ENCODE results near the gene BUD31. TPM values are rescaled to one million over a fixed set of nuclear protein-coding genes. Genes with fewer than 3 reads are reported as not detected.

BUD31 gene
- total and polyA plus RNA-seq, 2 of the 4 experiments (the other 2 are of a cell fraction), result 72.6 to 97.2 TPM

DNA sequence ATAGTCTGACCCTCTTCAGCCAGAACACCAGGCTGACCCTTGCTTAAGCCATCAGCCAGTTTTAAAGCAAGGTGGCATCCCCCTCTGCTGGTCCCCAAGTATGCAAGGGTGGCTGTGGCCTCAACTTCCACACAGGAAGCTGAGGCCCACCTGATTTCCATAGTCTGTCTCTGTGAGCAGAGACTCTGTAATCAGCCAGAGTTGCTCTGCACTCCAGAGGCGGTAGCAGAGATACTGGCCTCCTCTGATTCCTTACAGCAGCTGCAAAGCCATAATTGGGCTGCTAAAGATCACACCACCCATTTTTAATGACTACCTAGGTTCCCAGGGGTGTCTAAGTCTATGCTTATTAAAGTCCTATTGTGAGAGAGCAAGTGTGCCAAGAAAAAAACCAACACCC lies 2.2 kb upstream of the BUD31 start:
- H3K4me2 ChIP-seq (ENCODE audit: low read depth, low read length), result no peak overlapping the region; the same call in 1 of the 2 replicates
- dilution Hi-C loops (cut with HindIII; ENCODE audit: low sequenced_read_pairs, unreplicated experiment) (no loop called here), in situ Hi-C loops (cut with MboI; ENCODE audit: low sequenced_read_pairs) (no loop called here), intact Hi-C loops (cut with micrococcal nuclease) (no loop called here)
- H2BK120ac ChIP-seq (ENCODE audit: low read depth, low read length), result no peak overlapping the region
- ChIA-PET POLR2A (ENCODE audit: unreplicated experiment) (no interaction called here), CTCF (no interaction called here)
- H3K9ac ChIP-seq (ENCODE audit: low read depth, low read length), result no peak overlapping the region
- H2AK5ac ChIP-seq (ENCODE audit: low read depth, low read length), result no peak overlapping the region
- no CpG with 5 or more reads among the region's 1 CpG for WGBS, 2 experiments (ENCODE audit: extremely low coverage in 2 of 2, insufficient read length in 1 of 2)
- H2BK5ac ChIP-seq (ENCODE audit: low read depth, low read length, poor library complexity, severe bottlenecking), result no peak overlapping the region
- H4K8ac ChIP-seq (ENCODE audit: low read depth in 2 of 2, low read length in 2 of 2), result no peak overlapping the region
- peaks cover 33% of the 10 kb centered on the region for H3K36me3 ChIP-seq (ENCODE audit: control insufficient read depth, insufficient read depth, low read length)
- peak overlapping the region; percentile 53; the same call in 1 of the 2 replicates for H3K23ac ChIP-seq (ENCODE audit: low read depth, low read length)
- no peak overlapping the region for H4K91ac ChIP-seq (ENCODE audit: insufficient read depth, low read depth, low read length)
- H3K14ac ChIP-seq (replicated peaks; ENCODE audit: low read depth, low read length), result no peak overlapping the region
- no peak overlapping the region for H3K18ac ChIP-seq (ENCODE audit: low read depth, low read length)
- peaks cover 22 to 70% of the 10 kb centered on the region in 2 experiments for H3K79me1 ChIP-seq (ENCODE audit: low read depth in 1 of 2, low read length in 2 of 2)
- peaks cover 8% of the 10 kb centered on the region; the same call in 1 of the 2 replicates for H3K4me1 ChIP-seq (ENCODE audit: control insufficient read depth, insufficient read depth, low read length)
- peaks cover 62% of the 10 kb centered on the region for H4K20me1 ChIP-seq (ENCODE audit: insufficient read depth, low read length)
- H2AFZ ChIP-seq (replicated peaks; ENCODE audit: low read length, poor library complexity), result no peak overlapping the region
- no peak for ATAC-seq (ENCODE audit: low read depth)
- no peak overlapping the region for H3K4ac ChIP-seq (ENCODE audit: low read depth, low read length)
- H3K4me3 ChIP-seq (ENCODE audit: insufficient read depth, low read depth, low read length), result no peak overlapping the region
- H3K9me3 ChIP-seq (ENCODE audit: control insufficient read depth, insufficient read depth, low read length), result no peaks in the 10 kb centered on the region
- H3K56ac ChIP-seq (ENCODE audit: extremely low read depth, insufficient read depth, low read length), result no peak overlapping the region
- H2BK20ac ChIP-seq (ENCODE audit: low read depth, low read length), result no peak overlapping the region
- no peak for DNase-seq
- no peak overlapping the region for H2BK15ac ChIP-seq (ENCODE audit: low read depth, low read length)
- no peak overlapping the region for H3K27ac ChIP-seq (ENCODE audit: insufficient read depth, low read length)
- peaks cover 12% of the 10 kb centered on the region for H3K9me1 ChIP-seq (ENCODE audit: insufficient read depth, low read length)
- no TSS peak for BruUV-seq (replicated peaks)
- TF ChIP-seq MAFK (IDR thresholded peaks at IDR 0.05; ENCODE audit: low read depth, low read length) (no peak), RFX5 (IDR thresholded peaks at IDR 0.05; ENCODE audit: low read depth, low read length) (no peak), MAZ (IDR thresholded peaks at IDR 0.05; ENCODE audit: borderline replicate concordance, low read depth, low read length) (no peak), CEBPB (IDR thresholded peaks at IDR 0.05; ENCODE audit: low read depth, low read length) (no peak), FOS (IDR thresholded peaks at IDR 0.05; ENCODE audit: low read depth, low read length) (no peak)
- TF ChIP-seq, protein P1, sequence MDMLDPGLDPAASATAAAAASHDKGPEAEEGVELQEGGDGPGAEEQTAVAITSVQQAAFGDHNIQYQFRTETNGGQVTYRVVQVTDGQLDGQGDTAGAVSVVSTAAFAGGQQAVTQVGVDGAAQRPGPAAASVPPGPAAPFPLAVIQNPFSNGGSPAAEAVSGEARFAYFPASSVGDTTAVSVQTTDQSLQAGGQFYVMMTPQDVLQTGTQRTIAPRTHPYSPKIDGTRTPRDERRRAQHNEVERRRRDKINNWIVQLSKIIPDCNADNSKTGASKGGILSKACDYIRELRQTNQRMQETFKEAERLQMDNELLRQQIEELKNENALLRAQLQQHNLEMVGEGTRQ (IDR thresholded peaks at IDR 0.05; ENCODE audit: low read depth, low read length), result no peak
- TF ChIP-seq, protein P2, sequence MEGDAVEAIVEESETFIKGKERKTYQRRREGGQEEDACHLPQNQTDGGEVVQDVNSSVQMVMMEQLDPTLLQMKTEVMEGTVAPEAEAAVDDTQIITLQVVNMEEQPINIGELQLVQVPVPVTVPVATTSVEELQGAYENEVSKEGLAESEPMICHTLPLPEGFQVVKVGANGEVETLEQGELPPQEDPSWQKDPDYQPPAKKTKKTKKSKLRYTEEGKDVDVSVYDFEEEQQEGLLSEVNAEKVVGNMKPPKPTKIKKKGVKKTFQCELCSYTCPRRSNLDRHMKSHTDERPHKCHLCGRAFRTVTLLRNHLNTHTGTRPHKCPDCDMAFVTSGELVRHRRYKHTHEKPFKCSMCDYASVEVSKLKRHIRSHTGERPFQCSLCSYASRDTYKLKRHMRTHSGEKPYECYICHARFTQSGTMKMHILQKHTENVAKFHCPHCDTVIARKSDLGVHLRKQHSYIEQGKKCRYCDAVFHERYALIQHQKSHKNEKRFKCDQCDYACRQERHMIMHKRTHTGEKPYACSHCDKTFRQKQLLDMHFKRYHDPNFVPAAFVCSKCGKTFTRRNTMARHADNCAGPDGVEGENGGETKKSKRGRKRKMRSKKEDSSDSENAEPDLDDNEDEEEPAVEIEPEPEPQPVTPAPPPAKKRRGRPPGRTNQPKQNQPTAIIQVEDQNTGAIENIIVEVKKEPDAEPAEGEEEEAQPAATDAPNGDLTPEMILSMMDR (conservative IDR thresholded peaks at IDR 0.05; ENCODE audit: low read depth, low read length), result no peak
- TF ChIP-seq, protein P3, sequence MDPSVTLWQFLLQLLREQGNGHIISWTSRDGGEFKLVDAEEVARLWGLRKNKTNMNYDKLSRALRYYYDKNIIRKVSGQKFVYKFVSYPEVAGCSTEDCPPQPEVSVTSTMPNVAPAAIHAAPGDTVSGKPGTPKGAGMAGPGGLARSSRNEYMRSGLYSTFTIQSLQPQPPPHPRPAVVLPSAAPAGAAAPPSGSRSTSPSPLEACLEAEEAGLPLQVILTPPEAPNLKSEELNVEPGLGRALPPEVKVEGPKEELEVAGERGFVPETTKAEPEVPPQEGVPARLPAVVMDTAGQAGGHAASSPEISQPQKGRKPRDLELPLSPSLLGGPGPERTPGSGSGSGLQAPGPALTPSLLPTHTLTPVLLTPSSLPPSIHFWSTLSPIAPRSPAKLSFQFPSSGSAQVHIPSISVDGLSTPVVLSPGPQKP (IDR thresholded peaks at IDR 0.05; ENCODE audit: borderline replicate concordance, low read depth, low read length), result no peak
- H3K27me3 ChIP-seq (ENCODE audit: control insufficient read depth, insufficient read depth, low read length), result no peaks in the 10 kb centered on the region
- no peak overlapping the region for H4K5ac ChIP-seq (ENCODE audit: low read depth, low read length)
- H2AK9ac ChIP-seq (replicated peaks; ENCODE audit: low read depth, low read length, poor library complexity), result no peak overlapping the region

Measured in IMR-90 (cell line).